ENCODE measurements around the gene CADPS. TPM values are rescaled to one million over a fixed set of nuclear protein-coding genes. Genes with fewer than 3 reads are reported as not detected.

Gene CADPS
- total and polyA plus RNA-seq, 7 donors = 1.6 to 12.5 (median 6.2) TPM; not detected in 1

GRCh38 chr3:62574266-62574898 is 300.8 kb downstream of the CADPS start:
- no peaks in the 10 kb centered on the region for H3K9me3 ChIP-seq
- WGBS, 2 donors = 60 to 70% methylated on average over 5 of the region's 5 CpGs
- no peak for TF ChIP-seq POLR2A (IDR thresholded peaks at IDR 0.05)
- TF ChIP-seq POLR2AphosphoS5 (IDR thresholded peaks at IDR 0.05) = no peak
- no peak for TF ChIP-seq CTCF (IDR thresholded peaks at IDR 0.05)
- TF ChIP-seq EP300 (IDR thresholded peaks at IDR 0.05) = no peak
- H3K27ac ChIP-seq = no peak overlapping the region
- no peaks in the 10 kb centered on the region for H3K4me1 ChIP-seq
- H3K27me3 ChIP-seq = no peaks in the 10 kb centered on the region
- intact Hi-C loops (cut with DNase I) = no loop called here
- no peak for DNase-seq
- H3K4me3 ChIP-seq = no peak overlapping the region
- no peaks in the 10 kb centered on the region for H3K36me3 ChIP-seq

GRCh38 chr3:62571916-62572315 is 303.3 kb downstream of the CADPS start:
- H3K4me3 ChIP-seq = no peak overlapping the region
- no peaks in the 10 kb centered on the region for H3K4me1 ChIP-seq
- H3K27ac ChIP-seq = no peak overlapping the region
- H3K9me3 ChIP-seq = no peaks in the 10 kb centered on the region
- intact Hi-C loops (cut with DNase I) = no loop called here
- WGBS, 2 donors = 92 to 93% methylated on average over 4 of the region's 4 CpGs
- no peaks in the 10 kb centered on the region for H3K27me3 ChIP-seq
- TF ChIP-seq EP300 (IDR thresholded peaks at IDR 0.05) (no peak), POLR2A (IDR thresholded peaks at IDR 0.05) (no peak), CTCF (IDR thresholded peaks at IDR 0.05) (no peak), POLR2AphosphoS5 (IDR thresholded peaks at IDR 0.05) (no peak)
- H3K36me3 ChIP-seq = no peaks in the 10 kb centered on the region
- no peak for DNase-seq

GRCh38 chr3:62570888-62571287 is 304.3 kb downstream of the CADPS start:
- 55 to 58% methylated on average over 6 of the region's 6 CpGs for WGBS, 2 donors
- TF ChIP-seq POLR2AphosphoS5 (IDR thresholded peaks at IDR 0.05) (no peak), POLR2A (IDR thresholded peaks at IDR 0.05) (no peak), EP300 (IDR thresholded peaks at IDR 0.05) (no peak), CTCF (IDR thresholded peaks at IDR 0.05) (no peak)
- intact Hi-C loops (cut with DNase I) = no loop called here

GRCh38 chr3:62569609-62570008 is 305.6 kb downstream of the CADPS start:
- Histone ChIP-seq H3K36me3 (no peaks in the 10 kb centered on the region), H3K27ac (no peak overlapping the region), H3K27me3 (no peaks in the 10 kb centered on the region), H3K9me3 (no peaks in the 10 kb centered on the region), H3K4me1 (no peaks in the 10 kb centered on the region), H3K4me3 (no peak overlapping the region)
- no peak for DNase-seq
- intact Hi-C loops (cut with DNase I) = no loop called here
- TF ChIP-seq EP300 (IDR thresholded peaks at IDR 0.05) (no peak), POLR2AphosphoS5 (IDR thresholded peaks at IDR 0.05) (no peak), CTCF (IDR thresholded peaks at IDR 0.05) (no peak), POLR2A (IDR thresholded peaks at IDR 0.05) (no peak)

More at GRCh38 chr3:62570888-62571287, 304.3 kb downstream of the CADPS start:
- H3K27me3 ChIP-seq = no peaks in the 10 kb centered on the region
- H3K9me3 ChIP-seq = no peaks in the 10 kb centered on the region
- no peak overlapping the region for H3K4me3 ChIP-seq
- H3K4me1 ChIP-seq = no peaks in the 10 kb centered on the region
- no peak for DNase-seq
- H3K27ac ChIP-seq = no peak overlapping the region
- H3K36me3 ChIP-seq = no peaks in the 10 kb centered on the region

Measured in sigmoid colon (tissue), 7 donors.